Measurements from ENCODE around the gene OLFM2.

- no peak for TF ChIP-seq CTCF (IDR thresholded peaks at IDR 0.05 in 4 of 5, conservative IDR thresholded peaks at IDR 0.05 in 1 of 5)
- TF ChIP-seq POLR2A (IDR thresholded peaks at IDR 0.05), result no peak
These were observed 102.0 kb downstream of the OLFM2 start for GRCh38 chr19:9834307-9834725.
